ENCODE measurements around the gene MS4A7. TPM values are rescaled to one million over a fixed set of nuclear protein-coding genes. Genes with fewer than 3 reads are reported as not detected.

The MS4A7 gene
- total RNA-seq, 3 donors from 2014 or later = 9.3 to 28.6 (median 28.1) TPM

- ATAC-seq = no peak
- intact Hi-C loops (cut with DNase I, micrococcal nuclease) = no loop called here
These were observed 39.0 kb upstream of the MS4A7 start for GRCh38 chr11:60339356-60339755.

GRCh38 chr11:60343094-60343704 lies 35.1 kb upstream of the MS4A7 start:
- ATAC-seq = no peak
- intact Hi-C loops (cut with DNase I, micrococcal nuclease) = no loop called here

More at GRCh38 chr11:60339356-60339755, 39.0 kb upstream of the MS4A7 start:
- Histone ChIP-seq H3K4me3 (no peak overlapping the region), H3K36me3 (ENCODE audit: low read depth) (no peaks in the 10 kb centered on the region), H3K9me3 (no peaks in the 10 kb centered on the region), H3K4me1 (ENCODE audit: low read depth) (no peaks in the 10 kb centered on the region)
- DNase-seq = no peak
- no peak for TF ChIP-seq CTCF (IDR thresholded peaks at IDR 0.05)

GRCh38 chr11:60344146-60344545 lies 34.2 kb upstream of the MS4A7 start:
- ATAC-seq = no peak
- Histone ChIP-seq H3K4me3 (no peak overlapping the region), H3K4me1 (ENCODE audit: low read depth) (no peaks in the 10 kb centered on the region), H3K9me3 (no peaks in the 10 kb centered on the region), H3K36me3 (ENCODE audit: low read depth) (no peaks in the 10 kb centered on the region)
- intact Hi-C loops (cut with DNase I, micrococcal nuclease) = no loop called here
- TF ChIP-seq CTCF (IDR thresholded peaks at IDR 0.05) = no peak
- no peak for DNase-seq

More at GRCh38 chr11:60343094-60343704, 35.1 kb upstream of the MS4A7 start:
- peak; percentile 44 for TF ChIP-seq CTCF (IDR thresholded peaks at IDR 0.05)
- no peaks in the 10 kb centered on the region for H3K4me1 ChIP-seq (ENCODE audit: low read depth)
- H3K4me3 ChIP-seq = no peak overlapping the region
- peak in 1 of 3 donors; percentile 25 for DNase-seq
- H3K9me3 ChIP-seq = no peaks in the 10 kb centered on the region
- H3K36me3 ChIP-seq (ENCODE audit: low read depth) = no peaks in the 10 kb centered on the region

- Histone ChIP-seq H3K4me1 (ENCODE audit: low read depth) (no peaks in the 10 kb centered on the region), H3K4me3 (no peak overlapping the region), H3K36me3 (ENCODE audit: low read depth) (no peaks in the 10 kb centered on the region), H3K9me3 (no peaks in the 10 kb centered on the region)
- peak; percentile 8 for TF ChIP-seq CTCF (IDR thresholded peaks at IDR 0.05)
- ATAC-seq = peak; percentile 25
- intact Hi-C loops (cut with DNase I, micrococcal nuclease) = no loop called here
- DNase-seq = peak in 2 of 3 donors; percentile 37 to 69
These were observed 32.8 kb upstream of the MS4A7 start for GRCh38 chr11:60345489-60345888.

- DNase-seq = no peak
- no peak for ATAC-seq
- H3K36me3 ChIP-seq (ENCODE audit: low read depth) = no peaks in the 10 kb centered on the region
- no peaks in the 10 kb centered on the region for H3K4me1 ChIP-seq (ENCODE audit: low read depth)
- intact Hi-C loops (cut with DNase I, micrococcal nuclease) = no loop called here
- TF ChIP-seq CTCF (IDR thresholded peaks at IDR 0.05) = no peak
- no peak overlapping the region for H3K4me3 ChIP-seq
- no peaks in the 10 kb centered on the region for H3K9me3 ChIP-seq
These were observed 31.1 kb upstream of the MS4A7 start for GRCh38 chr11:60347084-60347797.

All from mucosa of descending colon (tissue), 3 donors.